Measurements from ENCODE around the gene BTBD9.
A peak's percentile ranks its signal among the peaks of the same experiment; 100 is the strongest.

The BTBD9 gene

DNA sequence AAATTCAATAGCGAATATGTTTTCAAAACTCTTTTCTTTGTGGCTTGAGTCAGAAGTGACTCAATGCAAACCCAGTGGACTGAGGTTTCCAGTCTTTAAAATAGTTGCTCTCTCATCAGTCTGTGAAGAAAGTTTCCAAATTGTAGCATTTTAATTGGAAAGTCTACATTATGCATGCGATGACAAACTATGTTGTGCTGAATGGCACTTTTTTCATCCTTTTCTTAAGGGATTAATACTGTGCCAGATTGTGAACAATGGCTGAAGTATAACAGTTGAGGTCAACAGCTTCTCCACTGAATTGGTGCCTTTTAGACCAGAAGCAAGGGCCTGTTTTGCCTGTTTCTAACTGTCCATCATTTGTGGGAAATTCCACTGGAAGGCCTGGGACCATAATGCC lies 377.1 kb downstream of the BTBD9 start:
- Mint-ChIP-seq H3K4me1 (ENCODE audit: low read depth) (peaks cover 25% of the 10 kb centered on the region), H3K4me3 (no peak overlapping the region), H3K9me3 (ENCODE audit: low read depth) (no peaks in the 10 kb centered on the region), H3K27me3 (no peaks in the 10 kb centered on the region), H3K36me3 (peaks cover 17% of the 10 kb centered on the region), H3K27ac (peak overlapping the region; percentile 64)

- H3K27me3 Mint-ChIP-seq = no peaks in the 10 kb centered on the region
- no peak overlapping the region for H3K4me3 Mint-ChIP-seq
- H3K9me3 Mint-ChIP-seq (ENCODE audit: low read depth) = no peaks in the 10 kb centered on the region
- H3K36me3 Mint-ChIP-seq = peaks cover 21% of the 10 kb centered on the region
- peak overlapping the region; percentile 64 for H3K27ac Mint-ChIP-seq
- H3K4me1 Mint-ChIP-seq (ENCODE audit: low read depth) = peaks cover 25% of the 10 kb centered on the region
Observed at GRCh38 chr6:38262026-38262425, 377.7 kb downstream of the BTBD9 start.

DNA sequence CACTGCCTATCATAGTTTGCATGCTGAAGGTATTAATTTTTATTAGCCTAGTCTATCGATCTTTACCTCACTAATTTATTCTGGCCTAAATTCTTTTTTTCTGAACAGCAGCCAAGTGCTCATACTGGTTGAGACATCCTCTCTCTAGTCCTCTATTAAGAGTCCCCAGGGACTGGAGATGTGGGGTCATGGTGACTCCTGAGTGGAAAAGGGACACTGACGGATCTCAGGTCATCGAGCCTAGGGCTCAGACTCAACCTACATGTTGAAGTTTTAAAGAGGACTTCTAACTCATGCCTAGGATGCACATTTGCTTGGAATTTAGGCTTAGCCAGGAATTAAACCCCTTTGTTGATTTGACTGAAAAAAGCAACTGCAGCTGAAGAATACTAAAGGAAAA lies 378.1 kb downstream of the BTBD9 start:
- Mint-ChIP-seq H3K27ac (no peak overlapping the region), H3K4me1 (ENCODE audit: low read depth) (peaks cover 25% of the 10 kb centered on the region), H3K9me3 (ENCODE audit: low read depth) (no peaks in the 10 kb centered on the region), H3K27me3 (no peaks in the 10 kb centered on the region), H3K4me3 (no peak overlapping the region), H3K36me3 (peaks cover 19% of the 10 kb centered on the region)

DNA sequence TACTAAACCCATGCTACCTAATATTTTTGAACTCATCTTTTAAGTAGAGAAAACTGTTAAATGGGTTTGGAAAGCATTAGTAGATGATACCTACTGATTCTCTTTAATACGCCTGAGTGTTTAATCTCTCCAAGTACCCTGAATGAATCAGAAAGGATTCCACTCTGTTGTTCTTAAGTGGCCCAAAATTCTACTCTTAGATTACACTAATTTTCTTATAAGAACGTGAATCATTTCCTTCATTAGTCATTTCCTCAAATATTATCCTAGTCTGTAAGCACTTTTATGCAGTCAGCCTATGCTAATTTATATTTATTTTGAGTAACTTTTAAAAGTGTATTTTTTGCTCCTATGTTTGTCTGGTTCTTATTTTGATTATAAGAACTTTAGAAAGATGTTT lies 380.0 kb downstream of the BTBD9 start:
- Mint-ChIP-seq H3K27me3 (no peaks in the 10 kb centered on the region), H3K4me3 (peak overlapping the region; percentile 20), H3K36me3 (peaks cover 31% of the 10 kb centered on the region), H3K9me3 (ENCODE audit: low read depth) (peaks cover 2% of the 10 kb centered on the region), H3K4me1 (ENCODE audit: low read depth) (peaks cover 22% of the 10 kb centered on the region), H3K27ac (peak overlapping the region; percentile 80)

- no peak overlapping the region for H3K27ac Mint-ChIP-seq
- H3K36me3 Mint-ChIP-seq = peaks cover 28% of the 10 kb centered on the region
- no peak overlapping the region for H3K4me3 Mint-ChIP-seq
- no peaks in the 10 kb centered on the region for H3K9me3 Mint-ChIP-seq (ENCODE audit: low read depth)
- no peaks in the 10 kb centered on the region for H3K4me1 Mint-ChIP-seq (ENCODE audit: low read depth)
- no peaks in the 10 kb centered on the region for H3K27me3 Mint-ChIP-seq
Observed at GRCh38 chr6:38248500-38249234, 391.1 kb downstream of the BTBD9 start.

DNA sequence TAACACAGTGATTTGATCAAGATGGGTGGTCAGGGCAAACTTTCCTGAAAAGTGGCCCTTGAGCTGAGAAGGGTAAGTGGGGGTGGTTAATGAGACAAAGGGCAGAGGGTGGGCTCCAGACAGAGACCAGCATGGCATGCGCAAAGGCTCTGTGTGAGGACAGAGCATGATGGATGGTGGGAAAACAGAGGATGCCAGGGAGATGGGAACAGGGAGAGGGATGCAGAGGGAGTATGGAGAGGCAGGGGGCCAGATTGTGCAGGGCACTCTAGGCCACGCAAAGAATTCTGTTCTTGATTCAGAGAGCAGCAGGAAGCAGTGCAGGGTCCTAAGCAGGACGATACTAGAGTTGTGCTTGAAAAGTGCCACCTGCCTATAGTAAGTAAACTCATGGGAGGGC lies 394.4 kb downstream of the BTBD9 start:
- Mint-ChIP-seq H3K4me1 (ENCODE audit: low read depth) (no peaks in the 10 kb centered on the region), H3K27me3 (no peaks in the 10 kb centered on the region), H3K36me3 (peaks cover 33% of the 10 kb centered on the region)

GRCh38 chr6:38244869-38245268 lies 394.9 kb downstream of the BTBD9 start:
- Mint-ChIP-seq H3K27ac (no peak overlapping the region), H3K9me3 (ENCODE audit: low read depth) (no peaks in the 10 kb centered on the region), H3K27me3 (no peaks in the 10 kb centered on the region), H3K4me1 (ENCODE audit: low read depth) (no peaks in the 10 kb centered on the region), H3K4me3 (no peak overlapping the region), H3K36me3 (peaks cover 31% of the 10 kb centered on the region)

More for the DNA sequence above, 394.4 kb downstream of the BTBD9 start:
- no peak overlapping the region for H3K27ac Mint-ChIP-seq
- no peak overlapping the region for H3K4me3 Mint-ChIP-seq
- no peaks in the 10 kb centered on the region for H3K9me3 Mint-ChIP-seq (ENCODE audit: low read depth)

GRCh38 chr6:38241200-38241871 lies 398.4 kb downstream of the BTBD9 start:
- H3K4me3 Mint-ChIP-seq = no peak overlapping the region
- H3K4me1 Mint-ChIP-seq (ENCODE audit: low read depth) = no peaks in the 10 kb centered on the region
- H3K27ac Mint-ChIP-seq = no peak overlapping the region
- no peaks in the 10 kb centered on the region for H3K9me3 Mint-ChIP-seq (ENCODE audit: low read depth)
- H3K27me3 Mint-ChIP-seq = no peaks in the 10 kb centered on the region
- H3K36me3 Mint-ChIP-seq = peaks cover 23% of the 10 kb centered on the region

GRCh38 chr6:38239719-38240451 lies 399.8 kb downstream of the BTBD9 start:
- no peaks in the 10 kb centered on the region for H3K9me3 Mint-ChIP-seq (ENCODE audit: low read depth)
- H3K36me3 Mint-ChIP-seq = peaks cover 18% of the 10 kb centered on the region
- no peaks in the 10 kb centered on the region for H3K27me3 Mint-ChIP-seq
- no peak overlapping the region for H3K4me3 Mint-ChIP-seq
- no peaks in the 10 kb centered on the region for H3K4me1 Mint-ChIP-seq (ENCODE audit: low read depth)
- H3K27ac Mint-ChIP-seq = no peak overlapping the region

DNA sequence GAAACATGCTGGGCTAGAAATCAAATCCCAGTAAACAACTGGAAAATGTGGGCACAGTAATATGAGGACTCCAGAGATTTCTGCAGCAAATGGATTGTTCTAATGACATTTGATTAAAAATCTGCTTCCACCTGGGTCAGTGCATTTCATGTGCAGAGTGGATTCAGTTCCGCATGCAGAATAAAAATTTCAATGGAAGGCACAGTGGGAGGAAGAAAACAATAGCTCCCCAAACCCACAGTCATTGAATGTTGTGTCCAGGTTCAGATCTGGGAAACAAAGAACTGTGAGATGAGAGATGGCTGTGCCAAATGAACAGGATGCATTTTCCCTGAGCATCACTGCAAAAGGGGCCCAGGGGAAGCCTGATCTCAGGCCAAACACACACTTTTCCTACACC lies 403.1 kb downstream of the BTBD9 start:
- H3K36me3 Mint-ChIP-seq = peaks cover 12% of the 10 kb centered on the region
- no peaks in the 10 kb centered on the region for H3K27me3 Mint-ChIP-seq
- no peaks in the 10 kb centered on the region for H3K9me3 Mint-ChIP-seq (ENCODE audit: low read depth)
- H3K27ac Mint-ChIP-seq = no peak overlapping the region
- H3K4me1 Mint-ChIP-seq (ENCODE audit: low read depth) = no peaks in the 10 kb centered on the region
- H3K4me3 Mint-ChIP-seq = no peak overlapping the region

GRCh38 chr6:38234934-38235682 lies 404.6 kb downstream of the BTBD9 start:
- Mint-ChIP-seq H3K27me3 (no peaks in the 10 kb centered on the region), H3K27ac (no peak overlapping the region), H3K36me3 (peaks cover 8% of the 10 kb centered on the region), H3K4me1 (ENCODE audit: low read depth) (no peaks in the 10 kb centered on the region), H3K9me3 (ENCODE audit: low read depth) (no peaks in the 10 kb centered on the region), H3K4me3 (no peak overlapping the region)

DNA sequence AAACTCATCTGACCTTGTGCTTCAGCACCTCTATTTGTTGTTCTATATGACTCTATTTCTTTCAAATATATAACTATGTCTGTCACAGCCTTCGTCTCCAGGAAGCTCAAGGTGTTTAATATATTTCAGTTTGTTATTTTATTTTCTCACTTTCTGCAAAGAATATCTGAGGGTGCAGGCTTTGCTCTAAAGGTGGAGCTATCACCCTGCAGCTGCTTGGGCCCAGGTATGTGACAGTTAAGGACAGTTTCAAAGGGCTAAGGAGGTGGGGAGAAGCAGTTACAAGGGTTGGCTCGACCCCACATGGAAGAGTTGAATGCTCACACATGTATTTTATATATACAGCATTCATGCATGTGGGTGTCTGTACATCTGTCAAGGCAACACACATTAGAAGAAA lies 405.6 kb downstream of the BTBD9 start:
- Mint-ChIP-seq H3K27me3 (no peaks in the 10 kb centered on the region), H3K4me1 (ENCODE audit: low read depth) (no peaks in the 10 kb centered on the region), H3K36me3 (peaks cover 8% of the 10 kb centered on the region), H3K9me3 (ENCODE audit: low read depth) (no peaks in the 10 kb centered on the region), H3K27ac (no peak overlapping the region), H3K4me3 (no peak overlapping the region)

DNA sequence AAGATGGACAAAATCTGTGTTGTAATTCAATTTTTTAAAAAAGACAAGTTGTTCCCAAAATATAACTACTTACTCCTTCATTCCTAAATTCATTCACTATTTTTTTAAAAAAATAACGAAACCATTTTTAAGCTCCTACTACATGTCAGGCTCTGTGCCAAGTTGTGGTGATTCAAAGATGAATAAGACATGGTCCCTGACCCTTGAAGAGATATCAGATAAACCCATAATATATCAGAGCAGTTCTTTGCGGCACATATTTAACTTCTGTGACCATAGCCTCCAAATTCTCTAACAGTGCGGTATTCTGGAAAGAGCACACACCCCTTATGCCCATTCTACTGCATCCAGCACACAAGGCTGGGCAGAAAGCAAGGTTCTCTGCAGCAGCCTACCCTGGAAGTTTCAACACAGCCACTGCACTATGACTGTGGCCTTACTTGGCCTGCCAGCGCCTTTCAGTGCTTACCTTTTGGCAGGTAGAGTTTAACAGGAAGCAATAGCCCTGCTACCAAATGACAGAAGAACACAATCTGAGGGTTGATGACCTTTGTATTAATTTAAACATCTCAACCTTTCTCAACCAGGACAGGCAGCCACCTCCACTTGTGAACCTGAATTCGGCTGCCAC lies 406.5 kb downstream of the BTBD9 start:
- Mint-ChIP-seq H3K36me3 (peaks cover 6% of the 10 kb centered on the region), H3K4me3 (no peak overlapping the region), H3K27ac (no peak overlapping the region), H3K27me3 (no peaks in the 10 kb centered on the region), H3K9me3 (ENCODE audit: low read depth) (no peaks in the 10 kb centered on the region), H3K4me1 (ENCODE audit: low read depth) (no peaks in the 10 kb centered on the region)

GRCh38 chr6:38225766-38226165 lies 414.0 kb downstream of the BTBD9 start:
- H3K4me3 Mint-ChIP-seq = no peak overlapping the region
- peaks cover 25% of the 10 kb centered on the region for H3K36me3 Mint-ChIP-seq
- H3K27ac Mint-ChIP-seq = no peak overlapping the region
- no peaks in the 10 kb centered on the region for H3K9me3 Mint-ChIP-seq (ENCODE audit: low read depth)
- H3K4me1 Mint-ChIP-seq (ENCODE audit: low read depth) = no peaks in the 10 kb centered on the region
- H3K27me3 Mint-ChIP-seq = no peaks in the 10 kb centered on the region

All from activated naive CD8-positive, alpha-beta T cell (primary cell).